Osteocyte (in vitro differentiated cells): ENCODE results near the gene DTD1. TPM values are rescaled to one million over a fixed set of nuclear protein-coding genes. Genes with fewer than 3 reads are reported as not detected.
A peak's percentile ranks its signal among the peaks of the same experiment; 100 is the strongest.

Experiments used
- DNase-seq: peaks from one replicate; pipeline ENCODE4 v3.0.0; 2021; ENCODE audit warnings: mixed read lengths; ENCODE audit not compliant: unreplicated experiment; ENCODE audit errors: extremely low spot score
- H3K27ac Mint-ChIP-seq: one replicate; pipeline ENCODE4 v1.8.0; 2021; ENCODE audit warnings: mild to moderate bottlenecking, mixed read lengths; ENCODE audit not compliant: unreplicated experiment
- H3K27me3 Mint-ChIP-seq: one replicate; pipeline ENCODE4 v1.8.0; 2021; ENCODE audit warnings: mixed read lengths; ENCODE audit not compliant: unreplicated experiment
- H3K36me3 Mint-ChIP-seq: one replicate; pipeline ENCODE4 v1.8.0; 2021; ENCODE audit warnings: mixed read lengths; ENCODE audit not compliant: unreplicated experiment
- H3K4me1 Mint-ChIP-seq: one replicate; pipeline ENCODE4 v1.8.0; 2021; ENCODE audit warnings: mixed read lengths; ENCODE audit not compliant: unreplicated experiment
- H3K4me3 Mint-ChIP-seq: one replicate; pipeline ENCODE4 v1.8.0; 2021; ENCODE audit warnings: mild to moderate bottlenecking, moderate library complexity, mixed read lengths; ENCODE audit not compliant: unreplicated experiment
- H3K9me3 Mint-ChIP-seq: one replicate; pipeline ENCODE4 v1.8.0; 2021; ENCODE audit warnings: mixed read lengths; ENCODE audit not compliant: unreplicated experiment
- CTCF ChIP-seq: fragments of 200-600 bp; sonication (generic); IDR thresholded peaks from 2 replicates; pipeline ENCODE4 v1.5.0; 2021; ENCODE audit warnings: antibody characterized with exemption, mild to moderate bottlenecking, moderate library complexity
- long read RNA-seq: library from polyadenylated mRNA; unstranded; transcript quantifications from one replicate; pipeline ENCODE4 v2.0.0, GENCODE V29; 2021
- total RNA-seq: library from RNA; stranded (reverse); gene quantifications from 2 replicates; pipeline ENCODE4 v1.2.1, GENCODE V29; 2021

Gene DTD1, protein sequence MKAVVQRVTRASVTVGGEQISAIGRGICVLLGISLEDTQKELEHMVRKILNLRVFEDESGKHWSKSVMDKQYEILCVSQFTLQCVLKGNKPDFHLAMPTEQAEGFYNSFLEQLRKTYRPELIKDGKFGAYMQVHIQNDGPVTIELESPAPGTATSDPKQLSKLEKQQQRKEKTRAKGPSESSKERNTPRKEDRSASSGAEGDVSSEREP
- 21.5 and 26.2 TPM in 2 replicates for total RNA-seq
- long read RNA-seq, full-length matches to known transcripts = 89 of 91 reads
- long read RNA-seq, partial matches to known transcripts = 0 of 91 reads
- long read RNA-seq, other reads (novel, unspliced or antisense) = 2 of 91 reads

GRCh38 chr20:18587665-18588573 is at the start of gene DTD1:
TSS of gene DTD1 (plus strand) at chr20:18588054. CDS start at chr20:18588073, 19 bp downstream.
- Mint-ChIP-seq H3K4me1 (peaks cover 18% of the 10 kb centered on the region), H3K4me3 (peak within 1 kb of the TSS; percentile 88), H3K36me3 (no peaks in the 10 kb centered on the region), H3K27me3 (peaks cover 6% of the 10 kb centered on the region), H3K9me3 (no peaks in the 10 kb centered on the region), H3K27ac (peak within 1 kb of the TSS; percentile 76)
- TF ChIP-seq CTCF = peak; percentile 90
- DNase-seq = peak; percentile 96

DNA sequence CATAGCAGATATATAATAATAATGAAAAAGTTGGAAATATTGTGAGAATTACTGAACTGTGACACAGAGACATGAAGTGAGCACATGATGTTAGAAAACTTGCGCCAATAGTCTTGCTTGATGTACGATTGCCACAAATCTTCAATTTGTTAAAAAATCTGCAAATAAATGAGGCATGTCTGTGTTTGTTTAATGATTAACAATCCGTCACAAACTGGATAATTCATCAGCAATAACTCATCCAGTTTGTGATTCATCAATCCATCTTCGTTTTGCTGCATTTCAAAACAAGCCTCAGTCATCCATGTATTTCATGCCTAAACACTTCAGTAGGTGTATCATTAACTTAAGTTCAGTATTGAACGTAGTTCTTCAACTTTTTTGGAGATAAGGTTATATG is 46.1 kb upstream of the DTD1 start:
- H3K36me3 Mint-ChIP-seq = peaks cover 47% of the 10 kb centered on the region
- no peaks in the 10 kb centered on the region for H3K9me3 Mint-ChIP-seq
- no peak for DNase-seq
- no peak for TF ChIP-seq CTCF
- no peaks in the 10 kb centered on the region for H3K27me3 Mint-ChIP-seq
- no peak overlapping the region for H3K27ac Mint-ChIP-seq
- no peaks in the 10 kb centered on the region for H3K4me1 Mint-ChIP-seq
- no peak overlapping the region for H3K4me3 Mint-ChIP-seq

- peaks cover 43% of the 10 kb centered on the region for H3K36me3 Mint-ChIP-seq
- no peak overlapping the region for H3K4me3 Mint-ChIP-seq
Measured at GRCh38 chr20:18543216-18543615, 44.6 kb upstream of the DTD1 start.

DNA sequence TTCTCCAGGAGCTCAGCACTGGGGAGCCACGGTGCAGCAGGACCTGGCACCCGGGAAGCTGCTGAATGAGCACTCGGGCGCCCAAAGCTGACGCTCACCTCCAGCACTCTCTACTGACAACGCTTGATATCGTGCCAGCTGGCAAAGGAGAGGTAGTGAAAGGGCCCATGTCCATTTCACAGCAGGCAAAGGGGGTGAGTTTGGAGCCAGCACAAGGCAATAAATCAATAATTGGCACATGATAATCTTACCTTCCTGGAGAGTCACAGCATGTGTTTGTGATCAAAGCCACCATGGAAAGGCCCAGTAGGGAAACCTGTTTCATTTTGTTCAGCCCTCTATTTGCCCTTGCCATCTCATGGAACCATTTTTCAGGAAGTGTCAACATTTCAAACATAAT is 43.9 kb upstream of the DTD1 start:
- H3K36me3 Mint-ChIP-seq = peaks cover 47% of the 10 kb centered on the region
- DNase-seq = no peak
- no peaks in the 10 kb centered on the region for H3K9me3 Mint-ChIP-seq
- no peak overlapping the region for H3K27ac Mint-ChIP-seq
- no peak for TF ChIP-seq CTCF
- no peaks in the 10 kb centered on the region for H3K4me1 Mint-ChIP-seq
- no peak overlapping the region for H3K4me3 Mint-ChIP-seq
- H3K27me3 Mint-ChIP-seq = no peaks in the 10 kb centered on the region

More at GRCh38 chr20:18543216-18543615, 44.6 kb upstream of the DTD1 start:
- TF ChIP-seq CTCF = no peak
- H3K27ac Mint-ChIP-seq = no peak overlapping the region
- no peaks in the 10 kb centered on the region for H3K27me3 Mint-ChIP-seq
- H3K4me1 Mint-ChIP-seq = no peaks in the 10 kb centered on the region
- no peaks in the 10 kb centered on the region for H3K9me3 Mint-ChIP-seq
- no peak for DNase-seq

GRCh38 chr20:18545566-18545965 is 42.3 kb upstream of the DTD1 start:
- Mint-ChIP-seq H3K4me3 (no peak overlapping the region), H3K4me1 (no peaks in the 10 kb centered on the region), H3K36me3 (peaks cover 44% of the 10 kb centered on the region), H3K27ac (no peak overlapping the region), H3K27me3 (no peaks in the 10 kb centered on the region), H3K9me3 (no peaks in the 10 kb centered on the region)
- no peak for DNase-seq
- TF ChIP-seq CTCF = no peak
